Activated T-cell treated with anti-CD3 and anti-CD28 coated beads for 48 hours (primary cell): ENCODE data around the gene CDX2.

Experiments used
- DNase-seq: peaks from one replicate; pipeline ENCODE4 v3.0.0-alpha.2; 2020; ENCODE audit warnings: low read depth

The CDX2 gene

GRCh38 chr13:27917121-27917947 is 51.8 kb downstream of the CDX2 start:
- no peak for DNase-seq

DNA sequence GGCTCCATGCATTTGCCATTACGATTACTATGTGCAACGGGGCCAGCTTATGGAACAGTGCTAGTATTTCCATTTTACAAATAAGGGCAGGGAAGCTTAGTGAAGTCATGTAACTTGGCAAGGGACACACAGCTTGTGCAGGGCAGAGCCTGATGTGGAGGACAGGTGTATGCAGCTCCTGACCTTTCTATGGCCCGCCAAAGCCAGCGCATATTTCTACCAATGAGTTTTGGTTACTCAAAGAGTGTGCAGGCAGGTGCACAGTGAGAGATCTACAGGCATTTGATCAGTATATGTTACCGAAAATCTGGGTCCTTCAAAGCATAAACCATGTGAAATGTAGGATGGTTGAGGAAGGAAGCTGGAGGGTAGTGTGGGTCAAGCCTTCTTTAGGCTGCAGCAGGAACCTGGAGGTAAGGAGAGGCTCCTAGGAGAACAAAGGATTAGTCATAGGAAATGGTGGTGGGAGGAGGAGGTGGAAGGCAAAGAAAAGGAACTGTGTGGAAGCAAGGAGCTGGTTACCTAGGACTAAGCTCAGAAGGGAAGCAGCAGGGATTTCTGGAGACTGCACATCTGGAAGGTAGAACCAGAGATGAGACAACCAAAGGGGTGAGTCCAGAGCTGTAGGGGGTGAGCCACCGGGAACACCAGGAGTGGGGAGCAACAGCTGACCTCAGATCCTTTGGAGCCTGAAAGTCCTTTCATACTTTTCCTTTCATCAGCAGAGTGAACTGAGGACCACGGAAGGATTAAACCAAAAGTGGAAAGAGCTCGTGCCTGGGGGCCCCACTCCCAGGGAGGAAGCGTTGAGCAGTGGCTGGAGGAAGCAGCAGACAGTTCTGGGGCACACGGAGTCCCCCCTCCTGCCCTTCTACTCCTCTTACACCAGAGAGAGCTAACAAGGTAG is 53.6 kb downstream of the CDX2 start:
- DNase-seq = no peak

- no peak for DNase-seq
Observed at GRCh38 chr13:27913160-27913559, 56.0 kb downstream of the CDX2 start.

- no peak for DNase-seq
Observed at GRCh38 chr13:27911521-27911920, 57.6 kb downstream of the CDX2 start.
